ENCODE data around the gene LAMA5.

DNA sequence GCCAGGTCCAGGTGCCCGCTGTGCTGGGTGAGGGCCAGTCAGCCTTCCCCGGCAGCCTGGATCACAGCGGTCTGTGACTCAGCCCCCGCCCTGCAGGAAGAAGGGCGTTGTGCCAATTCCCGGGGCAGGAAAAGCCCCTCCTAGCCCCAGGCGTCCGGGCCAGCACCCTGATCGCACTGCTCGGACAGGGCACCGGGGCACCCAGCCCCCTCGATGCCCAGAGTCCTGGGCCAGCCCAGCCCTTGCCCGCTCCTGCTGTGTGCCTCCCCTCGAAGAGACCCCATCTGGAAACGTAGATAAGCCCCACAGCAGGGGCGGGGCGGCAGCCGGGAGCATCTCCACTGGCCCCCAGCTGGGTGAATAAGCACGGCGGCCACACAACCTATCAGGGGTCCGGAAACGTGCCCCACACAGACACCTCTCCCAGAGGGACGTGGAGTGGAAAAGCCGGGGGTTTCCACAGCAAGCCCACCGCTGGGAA is 9.9 kb downstream of the LAMA5 start:
- TF ChIP-seq, protein P1, sequence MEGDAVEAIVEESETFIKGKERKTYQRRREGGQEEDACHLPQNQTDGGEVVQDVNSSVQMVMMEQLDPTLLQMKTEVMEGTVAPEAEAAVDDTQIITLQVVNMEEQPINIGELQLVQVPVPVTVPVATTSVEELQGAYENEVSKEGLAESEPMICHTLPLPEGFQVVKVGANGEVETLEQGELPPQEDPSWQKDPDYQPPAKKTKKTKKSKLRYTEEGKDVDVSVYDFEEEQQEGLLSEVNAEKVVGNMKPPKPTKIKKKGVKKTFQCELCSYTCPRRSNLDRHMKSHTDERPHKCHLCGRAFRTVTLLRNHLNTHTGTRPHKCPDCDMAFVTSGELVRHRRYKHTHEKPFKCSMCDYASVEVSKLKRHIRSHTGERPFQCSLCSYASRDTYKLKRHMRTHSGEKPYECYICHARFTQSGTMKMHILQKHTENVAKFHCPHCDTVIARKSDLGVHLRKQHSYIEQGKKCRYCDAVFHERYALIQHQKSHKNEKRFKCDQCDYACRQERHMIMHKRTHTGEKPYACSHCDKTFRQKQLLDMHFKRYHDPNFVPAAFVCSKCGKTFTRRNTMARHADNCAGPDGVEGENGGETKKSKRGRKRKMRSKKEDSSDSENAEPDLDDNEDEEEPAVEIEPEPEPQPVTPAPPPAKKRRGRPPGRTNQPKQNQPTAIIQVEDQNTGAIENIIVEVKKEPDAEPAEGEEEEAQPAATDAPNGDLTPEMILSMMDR (IDR thresholded peaks at IDR 0.05; ENCODE audit: low read length), result no peak
- TF ChIP-seq EZH2 (optimal IDR thresholded peaks at IDR 0.05; ENCODE audit: low read depth, low read length), result no peak

Data from MM.1S (cell line).